ENCODE measurements around the gene HOXC4.

HOXC4 gene

DNA sequence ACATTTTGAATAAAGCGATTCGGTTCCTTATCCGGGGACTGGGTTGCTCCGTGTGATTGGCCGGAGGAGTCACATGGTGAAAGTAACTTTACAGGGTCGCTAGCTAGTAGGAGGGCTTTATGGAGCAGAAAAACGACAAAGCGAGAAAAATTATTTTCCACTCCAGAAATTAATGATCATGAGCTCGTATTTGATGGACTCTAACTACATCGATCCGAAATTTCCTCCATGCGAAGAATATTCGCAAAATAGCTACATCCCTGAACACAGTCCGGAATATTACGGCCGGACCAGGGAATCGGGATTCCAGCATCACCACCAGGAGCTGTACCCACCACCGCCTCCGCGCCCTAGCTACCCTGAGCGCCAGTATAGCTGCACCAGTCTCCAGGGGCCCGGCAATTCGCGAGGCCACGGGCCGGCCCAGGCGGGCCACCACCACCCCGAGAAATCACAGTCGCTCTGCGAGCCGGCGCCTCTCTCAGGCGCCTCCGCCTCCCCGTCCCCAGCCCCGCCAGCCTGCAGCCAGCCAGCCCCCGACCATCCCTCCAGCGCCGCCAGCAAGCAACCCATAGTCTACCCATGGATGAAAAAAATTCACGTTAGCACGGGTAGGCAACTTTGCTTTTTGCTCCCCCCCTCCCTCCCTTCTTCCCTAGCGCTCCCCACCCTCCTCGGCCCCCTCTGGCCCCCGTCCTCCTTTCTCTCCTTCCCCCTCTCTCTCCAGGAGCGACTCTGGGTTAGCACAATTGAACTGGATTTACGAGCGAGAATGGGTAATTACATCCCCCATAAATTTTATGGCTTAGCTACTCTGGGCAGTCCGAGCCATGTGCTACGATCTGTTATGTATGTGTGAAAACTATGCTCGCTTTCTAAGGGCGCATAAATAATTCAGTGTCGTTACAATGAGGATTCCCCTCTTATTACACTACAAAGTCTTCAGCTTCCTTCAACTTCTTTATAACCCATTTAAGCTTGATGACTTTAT lies at the start of gene HOXC4:
Gene HOXC4, plus strand, starts transcription at position 85 of the 991 bp plus-strand sequence. Its CDS starts 88 bp downstream, at position 173.
- TF ChIP-seq, protein P1, sequence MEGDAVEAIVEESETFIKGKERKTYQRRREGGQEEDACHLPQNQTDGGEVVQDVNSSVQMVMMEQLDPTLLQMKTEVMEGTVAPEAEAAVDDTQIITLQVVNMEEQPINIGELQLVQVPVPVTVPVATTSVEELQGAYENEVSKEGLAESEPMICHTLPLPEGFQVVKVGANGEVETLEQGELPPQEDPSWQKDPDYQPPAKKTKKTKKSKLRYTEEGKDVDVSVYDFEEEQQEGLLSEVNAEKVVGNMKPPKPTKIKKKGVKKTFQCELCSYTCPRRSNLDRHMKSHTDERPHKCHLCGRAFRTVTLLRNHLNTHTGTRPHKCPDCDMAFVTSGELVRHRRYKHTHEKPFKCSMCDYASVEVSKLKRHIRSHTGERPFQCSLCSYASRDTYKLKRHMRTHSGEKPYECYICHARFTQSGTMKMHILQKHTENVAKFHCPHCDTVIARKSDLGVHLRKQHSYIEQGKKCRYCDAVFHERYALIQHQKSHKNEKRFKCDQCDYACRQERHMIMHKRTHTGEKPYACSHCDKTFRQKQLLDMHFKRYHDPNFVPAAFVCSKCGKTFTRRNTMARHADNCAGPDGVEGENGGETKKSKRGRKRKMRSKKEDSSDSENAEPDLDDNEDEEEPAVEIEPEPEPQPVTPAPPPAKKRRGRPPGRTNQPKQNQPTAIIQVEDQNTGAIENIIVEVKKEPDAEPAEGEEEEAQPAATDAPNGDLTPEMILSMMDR (IDR thresholded peaks at IDR 0.05; ENCODE audit: borderline replicate concordance, control extremely low read depth, extremely low read depth, insufficient read depth, missing control alignments) = no peak
- in situ Hi-C loops (cut with MboI; ENCODE audit: low sequenced_read_pairs, unreplicated experiment) = no loop called here
- DNase-seq (ENCODE audit: low spot score) = peak; percentile 81

DNA sequence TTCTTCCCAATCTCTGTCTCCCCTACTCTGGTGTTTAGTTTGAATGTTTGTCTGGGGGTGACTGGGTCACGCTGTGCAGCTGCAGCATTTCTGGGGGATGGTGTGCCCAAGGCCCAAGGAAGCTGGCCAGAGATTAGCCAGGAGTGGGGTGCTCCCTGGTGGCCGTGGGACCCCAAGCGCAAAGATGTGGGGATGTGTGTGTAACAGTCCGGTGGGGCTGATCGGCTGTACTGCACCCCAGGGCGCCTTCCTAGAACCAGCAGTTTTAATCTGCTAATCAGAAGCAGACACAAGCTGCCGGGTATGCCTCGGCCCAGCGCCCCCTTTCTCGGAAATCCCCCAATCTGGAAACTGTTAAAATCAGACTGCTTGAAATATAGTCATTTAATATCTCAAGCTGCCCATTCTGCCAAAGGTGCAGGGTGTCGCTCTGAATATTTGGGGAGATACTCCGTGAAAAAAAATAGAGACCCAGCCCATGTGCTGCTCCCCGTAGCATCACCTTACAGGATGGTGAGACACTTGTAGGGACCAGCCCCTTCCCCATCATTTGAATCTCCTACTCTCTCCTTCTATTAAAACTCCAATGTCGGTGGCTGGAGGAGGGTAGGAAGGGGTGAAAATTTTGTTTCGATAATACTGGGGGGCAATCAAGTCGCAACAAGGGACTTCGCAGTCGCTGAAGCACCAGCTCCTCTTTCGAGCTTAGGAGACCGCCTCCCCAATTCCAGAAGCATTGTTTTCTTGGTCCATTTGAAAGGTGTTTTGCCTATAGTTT lies 49.4 kb upstream of the HOXC4 start:
- TF ChIP-seq, protein P1 (IDR thresholded peaks at IDR 0.05; ENCODE audit: borderline replicate concordance, control extremely low read depth, extremely low read depth, insufficient read depth, missing control alignments) = peak; percentile 23
- in situ Hi-C loops (cut with MboI; ENCODE audit: low sequenced_read_pairs, unreplicated experiment) = no loop called here
- no peak for DNase-seq (ENCODE audit: low spot score)

DNA sequence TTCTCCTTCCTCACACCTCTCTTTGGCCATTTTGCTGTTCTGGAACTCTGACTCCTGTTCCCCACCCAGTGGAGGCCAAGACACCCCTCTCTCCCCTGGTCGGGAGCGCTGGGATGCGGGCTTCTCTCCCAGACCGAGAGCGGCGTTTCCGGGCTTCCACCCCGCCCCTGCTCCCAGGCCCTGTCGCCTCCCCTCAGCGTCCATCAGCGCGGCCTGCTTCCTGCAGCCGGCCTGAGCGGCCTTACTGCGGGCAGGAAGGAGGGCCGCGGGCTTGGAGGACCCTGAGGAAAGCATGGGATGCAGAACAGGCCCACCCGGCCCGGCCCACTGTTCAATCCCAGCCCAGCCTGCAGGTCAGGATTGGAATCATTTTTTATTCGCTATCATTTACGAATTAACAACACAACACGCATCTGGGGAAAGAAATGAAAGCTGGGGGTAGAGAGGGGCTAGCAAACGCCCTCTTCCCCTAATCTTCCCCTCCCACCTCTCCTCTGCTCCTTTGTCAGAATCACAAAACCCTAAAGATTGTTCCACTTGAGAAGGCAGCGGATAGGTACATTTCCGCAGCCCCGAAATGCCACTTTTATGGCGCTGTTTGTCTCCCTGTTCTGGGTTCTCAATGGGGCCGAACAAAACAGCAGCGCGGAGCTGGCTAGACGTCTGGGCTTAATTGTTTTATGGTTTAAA lies 48.6 kb upstream of the HOXC4 start:
- TF ChIP-seq, protein P1 (IDR thresholded peaks at IDR 0.05; ENCODE audit: borderline replicate concordance, control extremely low read depth, extremely low read depth, insufficient read depth, missing control alignments) = no peak
- in situ Hi-C loops (cut with MboI; ENCODE audit: low sequenced_read_pairs, unreplicated experiment) = no loop called here
- DNase-seq (ENCODE audit: low spot score) = no peak

DNA sequence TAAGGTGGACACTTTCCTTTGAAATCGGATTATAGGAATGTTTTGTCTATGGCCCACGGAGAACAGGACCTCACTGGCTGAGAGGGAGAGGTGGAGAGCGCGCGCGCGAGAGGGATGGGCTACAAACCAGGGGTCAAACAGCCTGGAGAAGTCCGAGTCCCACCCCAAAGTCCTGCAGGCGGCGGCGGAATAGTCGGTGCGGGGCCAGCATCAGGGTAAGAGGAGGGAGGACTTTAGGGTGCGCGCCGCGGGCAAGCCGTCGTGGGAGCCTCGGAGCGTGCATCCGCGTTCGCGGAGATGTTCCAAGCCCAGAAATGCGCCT lies 48.1 kb upstream of the HOXC4 start:
- TF ChIP-seq, protein P1 (IDR thresholded peaks at IDR 0.05; ENCODE audit: borderline replicate concordance, control extremely low read depth, extremely low read depth, insufficient read depth, missing control alignments) = no peak
- in situ Hi-C loops (cut with MboI; ENCODE audit: low sequenced_read_pairs, unreplicated experiment) = no loop called here
- DNase-seq (ENCODE audit: low spot score) = no peak

DNA sequence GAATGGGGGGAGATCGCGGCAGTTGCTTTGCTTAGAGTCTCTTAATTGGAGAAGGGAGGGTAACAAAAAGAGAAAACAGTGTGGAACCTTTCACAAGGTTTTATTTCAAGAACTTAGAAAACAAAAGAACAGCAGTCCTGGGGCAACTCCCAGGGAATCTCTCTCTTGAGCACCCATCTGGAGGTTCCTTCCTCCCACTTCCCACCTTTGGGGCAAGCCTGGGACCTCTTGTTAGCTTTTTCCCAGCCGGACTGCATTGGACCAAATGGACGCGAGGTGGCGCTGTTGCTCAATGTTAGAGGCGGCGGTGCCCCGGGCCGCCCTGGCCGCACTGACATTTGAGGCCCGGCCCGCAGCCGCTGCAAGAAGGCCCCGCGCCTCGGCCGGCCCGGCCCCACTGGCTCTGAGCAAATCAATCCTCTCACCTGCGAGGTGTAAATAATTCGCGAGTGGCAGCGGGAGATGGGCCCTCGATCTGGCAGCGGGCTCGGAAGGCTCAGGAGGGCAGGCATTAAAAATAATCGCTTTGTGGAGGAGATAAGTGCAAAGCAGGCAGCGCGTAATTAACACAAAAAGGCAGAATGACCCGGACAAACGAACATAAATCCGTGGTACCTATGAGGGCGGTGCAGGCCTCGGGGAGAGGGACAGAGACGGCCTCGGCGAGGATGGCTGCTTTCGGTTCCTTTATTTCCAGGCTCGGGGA lies 47.6 kb upstream of the HOXC4 start:
- in situ Hi-C loops (cut with MboI; ENCODE audit: low sequenced_read_pairs, unreplicated experiment) = no loop called here
- peak; percentile 88 for DNase-seq (ENCODE audit: low spot score)
- TF ChIP-seq, protein P1 (IDR thresholded peaks at IDR 0.05; ENCODE audit: borderline replicate concordance, control extremely low read depth, extremely low read depth, insufficient read depth, missing control alignments) = peak; percentile 93

All from GM13976 (cell line).